ENCODE measurements around the gene NUCKS1.

The NUCKS1 gene

DNA sequence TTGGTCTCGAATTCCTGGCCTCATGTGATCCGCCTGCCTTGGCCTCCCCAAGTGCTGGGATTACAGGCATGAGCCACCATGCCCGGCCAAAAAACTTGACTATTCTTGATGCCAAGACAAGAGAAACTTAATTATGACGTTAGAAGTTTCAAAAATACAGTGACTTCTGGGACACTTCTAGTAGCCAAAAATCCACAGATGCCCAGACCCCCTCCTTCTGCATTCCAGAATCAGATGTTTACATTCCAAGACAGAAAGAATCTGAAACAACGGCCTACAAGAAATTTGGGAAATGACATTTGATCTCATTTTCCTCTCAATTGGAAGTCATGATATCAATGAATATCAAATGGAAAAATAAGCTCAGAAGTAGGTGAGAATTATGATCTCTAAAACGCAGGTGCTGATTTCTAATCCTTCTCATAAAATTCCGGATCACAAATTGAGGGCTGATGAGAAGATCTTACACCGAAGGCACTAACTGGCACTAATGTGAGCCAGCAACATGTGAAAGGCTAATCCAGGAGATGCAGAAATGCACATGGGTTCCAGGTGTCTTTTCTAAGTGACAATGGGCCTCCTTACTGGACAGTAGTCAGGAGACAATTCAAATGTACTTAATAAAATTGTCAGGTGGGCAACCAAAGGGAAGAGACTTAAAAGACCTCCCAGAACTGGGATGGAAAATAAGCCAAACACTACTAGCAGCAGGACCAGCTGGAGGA, 19.8 kb upstream of the NUCKS1 start:
- DNase-seq: no peak

GRCh38 chr1:205767248-205767647, 17.3 kb upstream of the NUCKS1 start:
- DNase-seq: no peak

- DNase-seq: no peak
Observed at GRCh38 chr1:205766570-205766969, 16.6 kb upstream of the NUCKS1 start.

DNA sequence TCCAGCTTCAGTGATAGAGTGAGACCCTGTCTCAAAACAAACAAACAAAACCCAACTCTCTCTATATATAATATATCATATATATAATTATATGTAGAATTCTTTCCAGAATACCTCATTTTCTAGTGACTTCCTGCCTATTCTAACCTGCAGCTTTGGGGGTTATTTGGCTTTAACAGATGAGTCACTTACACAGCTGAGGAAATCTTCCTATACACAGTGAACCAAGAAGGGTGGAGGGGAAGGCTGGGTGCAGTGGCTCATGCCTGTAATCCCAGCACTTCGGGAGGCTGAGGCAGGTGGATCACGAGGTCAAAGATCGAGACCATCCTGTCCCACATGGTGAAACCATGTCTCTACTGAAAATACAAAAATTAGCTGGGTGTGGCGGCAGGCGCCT, 16.1 kb upstream of the NUCKS1 start:
- DNase-seq: no peak

DNA sequence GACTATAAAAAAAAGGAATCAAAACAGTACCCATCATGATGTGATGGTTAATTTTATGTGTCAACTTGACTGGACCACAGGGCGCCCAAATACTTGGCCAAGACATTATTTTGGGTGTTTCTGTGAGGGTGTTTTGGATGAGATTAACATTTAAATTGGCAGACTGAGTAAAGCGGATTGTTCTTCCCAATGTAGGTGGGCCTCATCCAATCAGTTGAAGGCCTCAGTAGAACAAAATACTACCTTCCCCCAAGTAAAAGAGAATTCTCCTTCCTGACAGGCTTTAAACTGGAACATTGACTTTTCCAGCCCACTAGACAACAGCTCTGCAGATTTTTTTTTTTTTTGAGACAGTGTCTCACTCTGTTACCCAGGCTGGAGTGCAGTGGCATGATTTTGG, 14.6 kb upstream of the NUCKS1 start:
- no peak for DNase-seq

DNA sequence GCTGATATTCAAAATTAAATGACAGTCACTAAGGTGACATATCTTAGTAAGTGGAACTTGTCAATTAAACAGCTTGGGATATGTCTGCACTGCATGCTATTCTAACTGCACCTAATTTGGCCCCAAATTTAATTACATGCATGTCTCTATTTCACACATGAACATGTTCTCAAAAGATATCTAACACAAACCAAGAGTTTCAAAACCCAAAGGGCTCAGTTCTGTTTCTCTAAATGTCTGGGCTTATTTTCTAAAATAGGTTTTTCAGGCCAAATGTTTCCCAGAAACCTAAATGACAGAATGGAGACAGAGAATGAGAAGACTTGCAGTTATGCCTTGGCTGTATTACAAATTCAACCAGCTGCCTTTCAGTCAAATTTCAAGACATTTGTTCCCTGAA, 14.0 kb upstream of the NUCKS1 start:
- no peak for DNase-seq

- DNase-seq: no peak
Observed at GRCh38 chr1:205760606-205761005, 10.6 kb upstream of the NUCKS1 start.

DNA sequence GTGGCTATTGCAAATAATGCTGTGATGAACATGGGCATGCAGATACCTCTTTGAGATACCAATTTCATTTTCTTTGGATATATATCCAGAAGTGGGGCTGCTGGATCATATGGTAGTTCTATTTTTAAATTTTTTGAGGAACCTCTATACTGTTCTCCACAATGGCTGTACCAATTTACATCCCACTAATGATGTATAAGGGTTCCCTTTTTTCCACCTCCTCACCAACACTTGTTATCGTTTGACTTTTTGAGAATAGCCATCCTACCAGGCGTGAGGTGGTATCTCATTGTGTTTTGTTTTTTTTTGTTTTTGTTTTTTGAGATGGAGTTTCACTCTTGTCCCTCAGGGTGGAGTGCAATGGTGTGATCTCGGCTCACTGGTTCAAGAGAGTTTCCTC, 6.6 kb upstream of the NUCKS1 start:
- DNase-seq: no peak

DNA sequence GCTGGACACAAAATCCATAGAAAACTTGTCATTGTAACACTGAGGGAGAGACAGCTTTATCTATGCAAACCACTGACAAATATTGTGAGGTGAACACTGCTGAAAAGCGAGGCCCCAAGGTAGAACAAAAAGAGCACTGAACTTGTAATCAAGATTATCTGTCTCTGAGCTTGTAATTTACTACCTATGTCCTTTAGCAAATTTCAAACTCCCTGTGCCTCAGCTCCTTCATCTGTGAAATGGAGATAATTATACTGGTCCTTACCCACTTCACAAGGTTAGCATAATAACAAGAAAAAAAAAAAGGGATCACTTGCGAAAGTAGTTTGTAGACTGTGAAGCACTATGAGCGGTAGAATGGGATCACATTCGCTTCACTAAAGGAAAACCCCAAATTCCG, 4.9 kb upstream of the NUCKS1 start:
- DNase-seq: no peak

- no peak for DNase-seq
Observed at GRCh38 chr1:205751036-205751651, 1.2 kb upstream of the NUCKS1 start.

- DNase-seq: peak; percentile 61 to 85
Observed at GRCh38 chr1:205749234-205750137, 496 bp downstream of the NUCKS1 start.

GRCh38 chr1:205748403-205749233, 1.4 kb downstream of the NUCKS1 start:
- peak in 1 of 2 experiments; percentile 45 for DNase-seq

- no peak for DNase-seq
Observed at GRCh38 chr1:205746757-205747412, 3.1 kb downstream of the NUCKS1 start.

DNA sequence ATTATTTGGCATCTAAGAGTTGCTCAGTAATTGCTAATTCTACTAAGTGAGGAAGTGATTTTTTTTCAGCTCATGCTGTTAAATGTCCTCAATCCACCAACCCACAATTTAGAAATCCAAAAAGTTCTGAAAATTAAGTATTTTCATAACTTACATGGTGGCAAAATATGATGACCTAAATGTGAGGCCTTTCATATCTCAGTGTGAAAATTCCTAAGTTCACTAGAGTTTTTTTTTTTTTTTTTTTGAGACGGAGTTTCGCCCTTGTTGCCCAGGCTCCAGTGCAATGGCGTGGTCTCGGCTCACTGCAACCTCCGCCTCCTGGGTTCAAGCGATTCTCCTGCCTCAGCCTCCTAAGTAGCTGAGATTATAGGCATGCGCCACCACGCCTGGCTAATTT, 5.6 kb downstream of the NUCKS1 start:
- no peak for DNase-seq

GRCh38 chr1:205743977-205744376, 6.0 kb downstream of the NUCKS1 start:
- no peak for DNase-seq

- no peak for DNase-seq
Observed at GRCh38 chr1:205741681-205742080, 8.3 kb downstream of the NUCKS1 start.

- DNase-seq: no peak
Observed at GRCh38 chr1:205739348-205740160, 10.4 kb downstream of the NUCKS1 start.

DNA sequence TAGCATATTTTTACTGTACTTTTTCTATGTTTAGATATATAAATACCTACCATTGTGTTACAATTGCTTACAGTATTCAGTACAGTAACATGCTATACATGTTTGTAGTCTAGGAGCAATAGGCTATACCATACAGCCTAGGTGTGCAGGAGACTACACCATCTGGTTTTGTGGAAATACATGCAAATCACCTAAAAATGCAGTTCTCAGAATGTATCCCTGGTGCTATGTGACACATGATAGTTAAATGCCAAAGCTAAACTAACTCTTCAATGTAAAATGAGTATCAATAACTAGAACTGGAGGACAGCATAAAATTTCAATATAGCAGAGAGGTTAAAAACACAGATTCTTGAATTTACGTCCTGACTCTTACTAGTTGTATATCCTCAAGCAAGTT, 14.8 kb downstream of the NUCKS1 start:
- no peak for DNase-seq

GRCh38 chr1:205733438-205734175, 16.4 kb downstream of the NUCKS1 start:
- DNase-seq: no peak

DNA sequence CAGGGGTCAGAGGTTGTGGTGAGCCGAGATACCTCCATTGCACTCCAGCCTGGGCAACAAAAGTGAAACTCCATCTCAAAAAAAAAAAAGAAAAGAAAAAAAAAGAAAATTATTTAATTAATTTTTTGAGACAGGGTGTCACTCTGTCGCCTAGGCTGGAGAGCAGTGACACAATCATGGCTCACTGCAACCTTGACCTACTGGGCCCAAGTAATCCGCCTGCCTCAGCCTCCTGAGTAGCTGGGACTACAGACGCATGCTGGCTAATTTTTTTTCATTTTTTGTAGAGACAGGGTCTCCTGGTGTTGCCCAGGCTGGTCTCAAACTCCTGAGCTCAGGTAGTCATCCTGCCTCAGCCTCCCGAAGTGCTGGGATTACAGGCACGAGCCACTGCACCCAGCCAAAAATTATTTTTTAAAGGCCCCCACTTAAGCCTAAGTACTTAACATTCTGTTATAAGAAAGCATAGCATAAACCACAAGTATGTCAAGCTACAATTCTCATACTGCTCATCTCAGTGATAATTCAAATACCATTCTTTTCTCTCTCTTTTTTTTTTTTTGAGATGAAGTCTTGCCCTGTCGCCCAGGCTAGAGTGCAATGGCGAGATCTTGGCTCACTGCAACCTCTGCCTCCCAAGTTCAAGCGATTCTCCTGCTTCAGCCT, 19.9 kb downstream of the NUCKS1 start:
- DNase-seq: no peak

Measured in SW 1271 (cell line).